Liver (tissue), 9 donors: ENCODE results near the gene SPCS3. TPM values are rescaled to one million over a fixed set of nuclear protein-coding genes. Genes with fewer than 3 reads are reported as not detected.
"Not testable (repeated sequence)": the region's sequence is repeated elsewhere in the genome, so short reads cannot be mapped to it uniquely, and the experiment has no call there.

Source experiments
- DNase-seq: peaks from one replicate; pipeline ENCODE4 v3.0.0-alpha.2; 2017; ENCODE audit warnings: low spot score
- H3K27ac ChIP-seq, 2 donors: one replicate each; pipeline ENCODE4 v1.7.0; 2013; ENCODE audit warnings: inconsistent platforms in 2 of 2, low read length in 2 of 2, control low read depth in 1 of 2, low read depth in 1 of 2, mild to moderate bottlenecking in 1 of 2
- H3K27me3 ChIP-seq, 4 donors: one replicate each; pipeline versions ENCODE4 v1.6.1 to v1.7.0; 2013; ENCODE audit warnings: low read length in 3 of 4, inconsistent platforms in 1 of 4, mild to moderate bottlenecking in 1 of 4, moderate library complexity in 1 of 4; ENCODE audit not compliant: control insufficient read depth in 4 of 4, insufficient read depth in 4 of 4
- H3K36me3 ChIP-seq, 4 donors: one replicate each; pipeline versions ENCODE4 v1.6.1 to v1.7.0; 2013; ENCODE audit warnings: low read length in 3 of 4, mild to moderate bottlenecking in 3 of 4, low read depth in 1 of 4, moderate library complexity in 1 of 4; ENCODE audit not compliant: control insufficient read depth in 4 of 4, insufficient read depth in 3 of 4
- H3K4me1 ChIP-seq, 4 donors: one replicate each; pipeline versions ENCODE4 v1.6.1 to v1.7.0; 2013; ENCODE audit warnings: low read length in 3 of 4, mild to moderate bottlenecking in 3 of 4, moderate library complexity in 1 of 4; ENCODE audit not compliant: control insufficient read depth in 4 of 4, insufficient read depth in 4 of 4
- H3K4me3 ChIP-seq, 3 donors: one replicate each; pipeline versions ENCODE4 v1.6.1 to v1.7.0; 2013; ENCODE audit warnings: low read length in 3 of 3, control low read depth in 1 of 3, low read depth in 1 of 3, mild to moderate bottlenecking in 1 of 3
- H3K9ac ChIP-seq, 2 donors: one replicate each; pipeline ENCODE4 v1.7.0; 2013; ENCODE audit warnings: low read length in 2 of 2, mild to moderate bottlenecking in 2 of 2, moderate library complexity in 2 of 2, control low read depth in 1 of 2, low read depth in 1 of 2
- H3K9me3 ChIP-seq, 4 donors: one replicate each; pipeline versions ENCODE4 v1.6.1 to v1.7.0; 2013; ENCODE audit warnings: low read length in 3 of 4; ENCODE audit not compliant: control insufficient read depth in 4 of 4
- ATF3 ChIP-seq: IDR thresholded peaks from 2 replicates; pipeline ENCODE4 v1.6.1; 2016; ENCODE audit warnings: antibody characterized with exemption
- EGR1 ChIP-seq, 2 donors: IDR thresholded peaks; 2 replicates each; pipeline ENCODE4 v1.6.1; 2016 to 2018; ENCODE audit warnings: antibody characterized with exemption in 2 of 2, low read depth in 2 of 2
- FOXA2 ChIP-seq: IDR thresholded peaks from 2 replicates; pipeline ENCODE4 v1.6.1; 2016; ENCODE audit warnings: antibody characterized with exemption
- GABPA ChIP-seq, 2 donors: IDR thresholded peaks in 1 of 2; conservative IDR thresholded peaks in 1 of 2; 2 replicates each; pipeline ENCODE4 v1.6.1; 2016; ENCODE audit warnings: antibody characterized with exemption in 2 of 2, mild to moderate bottlenecking in 1 of 2, moderate library complexity in 1 of 2
- HNF4G ChIP-seq: IDR thresholded peaks from 2 replicates; pipeline ENCODE4 v1.6.1; 2016; ENCODE audit warnings: antibody characterized with exemption
- JUND ChIP-seq, 2 donors: IDR thresholded peaks; 2 replicates each; pipeline ENCODE4 v1.6.1; 2016; ENCODE audit warnings: antibody characterized with exemption in 2 of 2
- MAX ChIP-seq: IDR thresholded peaks from 2 replicates; pipeline ENCODE4 v1.6.1; 2016; ENCODE audit warnings: antibody characterized with exemption
- NR2F2 ChIP-seq: IDR thresholded peaks from 2 replicates; pipeline ENCODE4 v1.6.1; 2016; ENCODE audit warnings: antibody characterized with exemption
- RAD21 ChIP-seq, 2 donors: IDR thresholded peaks; 2 replicates each; pipeline ENCODE4 v1.6.1; 2016; ENCODE audit warnings: antibody characterized with exemption in 2 of 2, mild to moderate bottlenecking in 2 of 2
- REST ChIP-seq: IDR thresholded peaks from 2 replicates; pipeline ENCODE4 v1.6.1; 2016; ENCODE audit warnings: antibody characterized with exemption, mild to moderate bottlenecking
- RXRA ChIP-seq, 2 donors: IDR thresholded peaks; 2 replicates each; pipeline ENCODE4 v1.6.1; 2017 to 2018; ENCODE audit warnings: antibody characterized with exemption in 2 of 2, mild to moderate bottlenecking in 1 of 2
- SP1 ChIP-seq: IDR thresholded peaks from 2 replicates; pipeline ENCODE4 v1.6.1; 2018; ENCODE audit warnings: antibody characterized with exemption, mild to moderate bottlenecking
- YY1 ChIP-seq: IDR thresholded peaks from 2 replicates; pipeline ENCODE4 v1.6.1; 2016; ENCODE audit warnings: antibody characterized with exemption, mild to moderate bottlenecking
- WGBS: extraction: QIAGEN DNeasy Blood & Tissue Kit; methylation state at CpG from one replicate; pipeline ENCODE4 v1.1.7; 2013; 5-methylcytosine and 5-hydroxymethylcytosine counted together
- polyA plus RNA-seq, 2 donors: library from polyadenylated mRNA; stranded (reverse) in 1 of 2; unstranded in 1 of 2; fragments of 200-250 nt in 1 of 2; fragments of >200 nt in 1 of 2; fragmentation: Nextera tagmentation in 1 of 2; extraction: Ambion mirVana in 1 of 2; gene quantifications; one replicate each; pipeline versions ENCODE4 v1.2.1 to v1.2.3, GENCODE V29; 2013 to 2015
- total RNA-seq, 2 donors: library from RNA; depleted of rRNA; stranded (reverse); fragments of >200 nt; gene quantifications; one replicate each; pipeline ENCODE4 v1.2.3, GENCODE V29; 2014
- TF ChIP-seq, protein P1 (sequence below): IDR thresholded peaks from 2 replicates; pipeline ENCODE4 v1.6.1; 2016; ENCODE audit warnings: antibody characterized with exemption
- TF ChIP-seq, protein P2 (sequence below): fragments of 150-350 bp; IDR thresholded peaks from 2 replicates; pipeline ENCODE4 v1.5.1; 2017; ENCODE audit warnings: improper control_type of control experiment, low read depth, low read length; ENCODE audit not compliant: missing input control
- donor health status: healthy.
- donor health status: healthy.
- donor health status: healthy.
- donor health status: healthy.
- donor health status: healthy.

Gene SPCS3
- total and polyA plus RNA-seq, 4 donors, result 54.0 to 79.4 (median 63.0) TPM

GRCh38 chr4:176295907-176296306 lies 23.9 kb upstream of the SPCS3 start:
- H3K9ac ChIP-seq, H3K4me1 ChIP-seq, H3K27ac ChIP-seq, H3K9me3 ChIP-seq, H3K36me3 ChIP-seq, DNase-seq, H3K4me3 ChIP-seq, H3K27me3 ChIP-seq: not testable (repeated sequence)
- WGBS, result 58% methylated on average over 5 of the region's 5 CpGs

- TF ChIP-seq NR2F2 (no peak), RXRA (IDR thresholded peaks at IDR 0.05) (no peak), ATF3 (no peak), SP1 (no peak), HNF4G (no peak), FOXA2 (no peak), JUND (IDR thresholded peaks at IDR 0.05) (no peak), RAD21 (IDR thresholded peaks at IDR 0.05) (no peak), MAX (no peak), REST (no peak)
- Histone ChIP-seq H3K27me3 (peaks cover 0 to 2% (median 0%) of the 10 kb centered on the region in 4 donors), H3K27ac (no peak overlapping the region), H3K4me1 (no peaks in the 10 kb centered on the region), H3K9me3 (no peaks in the 10 kb centered on the region), H3K9ac (no peak overlapping the region), H3K36me3 (no peaks in the 10 kb centered on the region), H3K4me3 (no peak overlapping the region)
- no peak for DNase-seq
- WGBS, result 79% methylated on average over 6 of the region's 6 CpGs
These were observed 21.1 kb upstream of the SPCS3 start for GRCh38 chr4:176298664-176299063.

DNA sequence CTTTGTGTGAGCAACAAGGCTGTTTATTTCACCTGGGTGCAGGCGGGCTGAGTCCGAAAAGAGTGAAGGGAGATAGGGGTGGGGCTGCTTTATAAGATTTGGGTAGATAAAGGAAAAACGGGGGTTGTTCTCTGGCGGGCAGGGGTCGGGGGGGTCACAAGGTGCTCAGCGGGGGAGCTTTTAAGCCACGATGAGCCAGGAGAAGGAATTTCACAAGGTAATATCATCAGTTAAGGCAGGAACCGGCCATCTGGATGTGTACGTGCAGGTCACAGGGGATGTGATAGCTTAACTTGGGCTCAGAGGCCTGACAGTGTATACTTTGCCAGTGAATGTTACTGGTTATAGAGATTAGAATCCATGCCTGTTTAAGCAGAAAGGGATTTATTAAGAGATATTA lies 19.7 kb upstream of the SPCS3 start:
- Histone ChIP-seq H3K27me3 (peaks cover 0 to 4% (median under 1%) of the 10 kb centered on the region in 4 donors), H3K9ac (no peak overlapping the region), H3K36me3 (no peaks in the 10 kb centered on the region), H3K4me1 (no peaks in the 10 kb centered on the region), H3K4me3 (no peak overlapping the region), H3K27ac (no peak overlapping the region), H3K9me3 (no peaks in the 10 kb centered on the region)
- DNase-seq, result no peak
- TF ChIP-seq YY1 (no peak), REST (no peak), RAD21 (IDR thresholded peaks at IDR 0.05) (no peak), EGR1 (IDR thresholded peaks at IDR 0.05; ENCODE audit: low read depth in 2 of 2) (no peak), NR2F2 (no peak), GABPA (IDR thresholded peaks at IDR 0.05 in 1 of 2, conservative IDR thresholded peaks at IDR 0.05 in 1 of 2) (no peak), MAX (no peak)
- TF ChIP-seq, protein P1, sequence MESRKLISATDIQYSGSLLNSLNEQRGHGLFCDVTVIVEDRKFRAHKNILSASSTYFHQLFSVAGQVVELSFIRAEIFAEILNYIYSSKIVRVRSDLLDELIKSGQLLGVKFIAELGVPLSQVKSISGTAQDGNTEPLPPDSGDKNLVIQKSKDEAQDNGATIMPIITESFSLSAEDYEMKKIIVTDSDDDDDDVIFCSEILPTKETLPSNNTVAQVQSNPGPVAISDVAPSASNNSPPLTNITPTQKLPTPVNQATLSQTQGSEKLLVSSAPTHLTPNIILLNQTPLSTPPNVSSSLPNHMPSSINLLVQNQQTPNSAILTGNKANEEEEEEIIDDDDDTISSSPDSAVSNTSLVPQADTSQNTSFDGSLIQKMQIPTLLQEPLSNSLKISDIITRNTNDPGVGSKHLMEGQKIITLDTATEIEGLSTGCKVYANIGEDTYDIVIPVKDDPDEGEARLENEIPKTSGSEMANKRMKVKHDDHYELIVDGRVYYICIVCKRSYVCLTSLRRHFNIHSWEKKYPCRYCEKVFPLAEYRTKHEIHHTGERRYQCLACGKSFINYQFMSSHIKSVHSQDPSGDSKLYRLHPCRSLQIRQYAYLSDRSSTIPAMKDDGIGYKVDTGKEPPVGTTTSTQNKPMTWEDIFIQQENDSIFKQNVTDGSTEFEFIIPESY, result no peak
- TF ChIP-seq, protein P2, sequence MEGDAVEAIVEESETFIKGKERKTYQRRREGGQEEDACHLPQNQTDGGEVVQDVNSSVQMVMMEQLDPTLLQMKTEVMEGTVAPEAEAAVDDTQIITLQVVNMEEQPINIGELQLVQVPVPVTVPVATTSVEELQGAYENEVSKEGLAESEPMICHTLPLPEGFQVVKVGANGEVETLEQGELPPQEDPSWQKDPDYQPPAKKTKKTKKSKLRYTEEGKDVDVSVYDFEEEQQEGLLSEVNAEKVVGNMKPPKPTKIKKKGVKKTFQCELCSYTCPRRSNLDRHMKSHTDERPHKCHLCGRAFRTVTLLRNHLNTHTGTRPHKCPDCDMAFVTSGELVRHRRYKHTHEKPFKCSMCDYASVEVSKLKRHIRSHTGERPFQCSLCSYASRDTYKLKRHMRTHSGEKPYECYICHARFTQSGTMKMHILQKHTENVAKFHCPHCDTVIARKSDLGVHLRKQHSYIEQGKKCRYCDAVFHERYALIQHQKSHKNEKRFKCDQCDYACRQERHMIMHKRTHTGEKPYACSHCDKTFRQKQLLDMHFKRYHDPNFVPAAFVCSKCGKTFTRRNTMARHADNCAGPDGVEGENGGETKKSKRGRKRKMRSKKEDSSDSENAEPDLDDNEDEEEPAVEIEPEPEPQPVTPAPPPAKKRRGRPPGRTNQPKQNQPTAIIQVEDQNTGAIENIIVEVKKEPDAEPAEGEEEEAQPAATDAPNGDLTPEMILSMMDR, result no peak
- WGBS, result 83% methylated on average over 9 of the region's 9 CpGs
